OCI-LY1 (cell line): ENCODE results near the gene PYY.

Source experiments
- H2AFZ ChIP-seq: fragments of 200-600 bp; sonication (generic), shearing (Covaris generic); 2 replicates; pipeline ENCODE4 v1.6.0; 2014; ENCODE audit warnings: antibody characterized with exemption, mild to moderate bottlenecking, low read length
- H3F3A ChIP-seq: fragments of 200-600 bp; sonication (generic), shearing (Covaris generic); 2 replicates; pipeline ENCODE4 v1.6.0; 2014; ENCODE audit warnings: mild to moderate bottlenecking, antibody characterized with exemption, low read length, moderate library complexity; ENCODE audit not compliant: insufficient read depth
- H3K27ac ChIP-seq: fragments of 200-600 bp; sonication (generic); 2 replicates; pipeline ENCODE4 v1.5.1; 2014; ENCODE audit warnings: low read length, mixed run types, mild to moderate bottlenecking, low read depth; ENCODE audit not compliant: poor library complexity, severe bottlenecking
- H3K27me3 ChIP-seq: fragments of 200-600 bp; sonication (generic); 2 replicates; pipeline ENCODE4 v1.6.0; 2014; ENCODE audit warnings: antibody characterized with exemption, mild to moderate bottlenecking, low read length, moderate library complexity; ENCODE audit not compliant: insufficient read depth
- H3K36me3 ChIP-seq: fragments of 200-600 bp; sonication (generic); 2 replicates; pipeline ENCODE4 v1.6.1; 2014; ENCODE audit warnings: mild to moderate bottlenecking, antibody characterized with exemption, low read length, moderate library complexity, mixed read lengths; ENCODE audit not compliant: insufficient read depth
- H3K4me1 ChIP-seq: fragments of 200-600 bp; sonication (generic); 2 replicates; pipeline ENCODE4 v1.5.1; 2014; ENCODE audit warnings: mild to moderate bottlenecking, low read length, moderate library complexity; ENCODE audit not compliant: insufficient read depth, severe bottlenecking
- H3K4me2 ChIP-seq: fragments of 200-600 bp; sonication (generic), shearing (Covaris generic); 2 replicates; pipeline ENCODE4 v1.6.1; 2014; ENCODE audit warnings: low read length
- H3K4me3 ChIP-seq: fragments of 200-600 bp; sonication (generic); 2 replicates; pipeline ENCODE4 v1.5.1; 2014; ENCODE audit warnings: low read length, low read depth, mild to moderate bottlenecking, mixed read lengths; ENCODE audit not compliant: poor library complexity, severe bottlenecking
- H3K79me2 ChIP-seq: fragments of 200-600 bp; shearing (Covaris generic); 2 replicates; pipeline ENCODE4 v1.6.1; 2016; ENCODE audit warnings: mixed run types, low read length, mixed read lengths; ENCODE audit not compliant: insufficient read depth
- H3K9ac ChIP-seq: fragments of 200-600 bp; sonication (generic), shearing (Covaris generic); 2 replicates; pipeline ENCODE4 v1.6.1; 2014; ENCODE audit warnings: mild to moderate bottlenecking, low read length, mixed read lengths
- H3K9me2 ChIP-seq: fragments of 200-600 bp; sonication (generic), shearing (Covaris generic); 2 replicates; pipeline ENCODE4 v1.6.1; 2014; ENCODE audit warnings: low read depth, mild to moderate bottlenecking, low read length, mixed read lengths
- H3K9me3 ChIP-seq: fragments of 200-600 bp; shearing (Covaris generic); 2 replicates; pipeline ENCODE4 v1.6.1; 2014; ENCODE audit warnings: low read length, mixed read lengths
- H4K20me1 ChIP-seq: fragments of 200-600 bp; sonication (generic), shearing (Covaris generic); 2 replicates; pipeline ENCODE4 v1.6.0; 2016; ENCODE audit warnings: mild to moderate bottlenecking, low read length; ENCODE audit not compliant: insufficient read depth
- CTCF ChIP-seq: fragments of 200-600 bp; sonication (generic), shearing (Covaris generic); IDR thresholded peaks from 2 replicates; pipeline ENCODE4 v1.5.1; 2017; ENCODE audit warnings: mild to moderate bottlenecking, antibody characterized with exemption, low read length, moderate library complexity, mixed read lengths
- EZH2 ChIP-seq: fragments of 200-600 bp; sonication (generic), shearing (Covaris generic); IDR thresholded peaks from 2 replicates; pipeline ENCODE4 v1.8.0; 2017; ENCODE audit warnings: borderline replicate concordance, mixed run types, mild to moderate bottlenecking, antibody characterized with exemption, low read length, moderate library complexity, mixed read lengths

PYY gene

GRCh38 chr17:43907425-43907981, 46.2 kb downstream of the PYY start, which contains the start of gene MPP2:
Gene MPP2, minus strand, starts transcription at chr17:43907536. Its CDS starts 3,076 bp downstream, at chr17:43904460.
- Histone ChIP-seq H3K27me3 (peaks cover 6% of the 10 kb centered on the region), H3K27ac (no peak within 1 kb of the TSS), H3K4me2 (peak within 1 kb of the TSS; percentile 68), H3K9me2 (no peaks in the 10 kb centered on the region), H4K20me1 (no peaks in the 10 kb centered on the region), H3K4me1 (peaks cover 8% of the 10 kb centered on the region), H2AFZ (no peak within 1 kb of the TSS), H3K4me3 (peak within 1 kb of the TSS; percentile 47), H3K9me3 (no peaks in the 10 kb centered on the region), H3K79me2 (no peaks in the 10 kb centered on the region), H3F3A (no peaks in the 10 kb centered on the region), H3K36me3 (no peaks in the 10 kb centered on the region), H3K9ac (no peak within 1 kb of the TSS)
- no peak for TF ChIP-seq CTCF

GRCh38 chr17:43906951-43907424, 46.8 kb downstream of the PYY start:
- Histone ChIP-seq H3K9me2 (no peaks in the 10 kb centered on the region), H3K4me1 (peaks cover 8% of the 10 kb centered on the region), H3K36me3 (no peaks in the 10 kb centered on the region), H3K9me3 (no peaks in the 10 kb centered on the region), H3K4me3 (peak overlapping the region; percentile 47), H3K4me2 (peak overlapping the region; percentile 68), H3F3A (no peaks in the 10 kb centered on the region), H3K27ac (no peak overlapping the region), H4K20me1 (no peaks in the 10 kb centered on the region), H3K27me3 (peaks cover 6% of the 10 kb centered on the region), H3K79me2 (no peaks in the 10 kb centered on the region), H2AFZ (no peak overlapping the region), H3K9ac (no peak overlapping the region)
- TF ChIP-seq EZH2 = no peak
- TF ChIP-seq CTCF = no peak

GRCh38 chr17:43905985-43906852, 47.5 kb downstream of the PYY start:
- Histone ChIP-seq H3K4me3 (no peak overlapping the region), H3F3A (no peaks in the 10 kb centered on the region), H4K20me1 (no peaks in the 10 kb centered on the region), H3K9me3 (no peaks in the 10 kb centered on the region), H2AFZ (no peak overlapping the region), H3K79me2 (no peaks in the 10 kb centered on the region), H3K27ac (no peak overlapping the region), H3K27me3 (peaks cover 6% of the 10 kb centered on the region), H3K36me3 (no peaks in the 10 kb centered on the region), H3K9ac (no peak overlapping the region), H3K4me1 (peaks cover 8% of the 10 kb centered on the region), H3K4me2 (no peak overlapping the region), H3K9me2 (no peaks in the 10 kb centered on the region)
- no peak for TF ChIP-seq EZH2
- TF ChIP-seq CTCF = no peak
